GM18520 (cell line): ENCODE data around the gene PGAM5.

Experiments
- ATAC-seq: cut with Tn5 transposase; IDR thresholded peaks from one replicate; pipeline ENCODE4 v1.9.1; 2021; ENCODE audit not compliant: unreplicated experiment

Gene PGAM5

GRCh38 chr12:132719141-132719953 lies 8.7 kb downstream of the PGAM5 start:
- no peak for ATAC-seq

- ATAC-seq = no peak
Observed at GRCh38 chr12:132719954-132720324, 9.3 kb downstream of the PGAM5 start.

DNA sequence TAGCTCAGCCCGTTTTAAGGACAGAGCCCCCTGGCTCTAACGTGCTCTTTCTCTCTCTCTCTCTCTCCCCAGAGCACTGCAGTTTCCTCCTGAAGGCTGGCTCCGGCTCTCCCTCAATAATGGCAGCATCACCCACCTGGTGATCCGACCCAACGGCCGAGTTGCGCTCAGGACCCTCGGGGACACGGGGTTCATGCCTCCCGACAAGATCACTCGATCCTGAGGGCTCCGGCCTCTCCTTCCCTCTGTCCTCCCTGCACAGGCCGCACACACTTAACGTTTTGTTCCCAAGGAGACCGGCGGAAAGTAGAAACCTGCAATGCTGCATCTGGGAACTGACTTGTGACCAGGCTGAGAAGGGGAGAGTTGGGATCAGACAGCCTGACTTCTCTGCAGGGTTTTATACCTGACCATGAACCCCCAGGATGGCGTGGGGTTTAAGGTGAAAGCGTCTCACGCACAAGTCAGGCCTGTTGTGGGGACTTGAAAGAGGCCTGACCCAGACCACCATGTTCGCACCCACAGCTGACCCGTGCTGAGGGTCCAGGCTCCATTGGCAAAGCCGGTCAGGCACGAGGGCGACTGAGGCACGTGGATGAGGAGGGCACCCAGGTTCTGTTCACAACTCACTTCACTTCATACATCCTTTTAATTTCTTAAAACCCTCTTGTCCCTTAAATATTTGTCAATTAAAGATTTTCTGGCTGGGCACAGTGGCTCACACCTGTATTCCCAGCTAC lies 10.1 kb downstream of the PGAM5 start:
- no peak for ATAC-seq

DNA sequence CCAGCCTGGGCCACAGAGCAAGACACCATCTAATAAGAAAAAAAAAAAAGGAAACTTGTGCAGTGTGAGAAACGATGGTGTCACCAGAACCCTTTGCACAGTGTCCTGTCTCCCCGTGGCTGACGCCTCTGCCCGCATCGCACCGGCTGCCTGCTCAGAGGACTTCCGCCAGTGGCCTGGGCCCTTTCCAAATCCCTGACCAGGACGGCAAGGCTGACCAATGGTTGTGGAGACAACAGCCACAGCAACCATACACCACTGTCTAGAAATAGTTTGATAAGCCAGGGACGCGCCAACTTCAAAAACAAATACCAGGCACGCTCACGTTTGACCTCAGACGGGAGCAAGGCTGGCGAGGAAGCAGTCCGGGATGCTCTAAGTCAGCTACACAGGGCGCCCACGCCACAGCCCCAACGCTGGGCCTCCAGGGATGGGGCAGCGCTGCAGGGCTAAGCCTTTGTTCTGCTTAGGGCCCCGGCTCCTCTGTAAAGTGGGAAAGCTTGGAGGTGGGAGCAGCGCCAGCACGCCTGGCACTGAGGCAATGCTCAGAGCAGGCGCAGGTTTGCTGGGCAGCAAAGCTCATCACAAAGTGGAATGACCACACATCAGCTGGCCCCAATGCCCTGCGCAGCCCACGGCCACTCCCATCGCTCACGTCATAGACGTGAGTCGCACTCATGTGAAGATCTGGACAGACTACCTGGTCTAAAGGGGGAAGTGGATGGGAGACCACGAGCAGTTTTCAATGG lies 12.5 kb downstream of the PGAM5 start:
- no peak for ATAC-seq

- ATAC-seq = no peak
Observed at GRCh38 chr12:132723764-132724140, 13.1 kb downstream of the PGAM5 start.

DNA sequence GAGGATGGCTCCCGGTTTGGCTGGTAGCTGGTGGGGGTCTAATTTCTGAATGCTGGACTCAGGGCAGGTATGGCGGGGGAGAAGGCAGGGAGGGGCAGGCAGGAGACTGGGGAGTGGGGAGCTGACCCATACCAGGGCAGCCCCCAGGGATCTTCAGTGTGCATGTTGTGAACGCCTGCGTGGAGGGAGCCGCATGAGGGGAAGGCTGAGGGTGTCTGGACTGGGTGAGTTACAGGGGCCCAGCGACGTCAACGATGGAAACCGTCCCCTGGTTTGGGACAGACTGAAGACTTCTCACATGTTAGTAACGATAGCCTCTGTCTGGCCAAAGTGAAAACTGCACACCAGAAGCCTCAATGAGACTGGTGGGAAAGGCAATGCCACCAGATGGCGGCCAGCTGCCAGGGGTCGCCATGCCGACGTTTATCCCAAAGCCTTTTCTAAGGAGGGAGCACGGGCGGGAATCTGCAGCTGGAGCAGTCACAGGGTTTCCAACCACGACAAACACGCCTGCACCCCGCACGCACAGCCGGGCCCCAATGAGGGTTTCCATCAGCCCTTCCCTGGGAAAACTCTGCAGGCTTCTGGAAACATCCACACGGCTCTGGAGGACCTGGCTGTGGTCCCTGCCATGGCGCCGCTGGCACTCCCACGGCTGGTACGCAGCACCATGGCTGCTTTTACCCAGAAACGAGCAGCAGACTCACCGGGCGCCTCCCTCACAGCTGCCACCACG lies 14.0 kb downstream of the PGAM5 start:
- ATAC-seq = no peak

- no peak for ATAC-seq
Observed at GRCh38 chr12:132726386-132726785, 15.7 kb downstream of the PGAM5 start.

GRCh38 chr12:132727091-132727794 lies 16.6 kb downstream of the PGAM5 start:
- ATAC-seq = no peak

GRCh38 chr12:132728502-132728901 lies 17.9 kb downstream of the PGAM5 start:
- no peak for ATAC-seq

- ATAC-seq = no peak
Observed at GRCh38 chr12:132729541-132730320, 19.1 kb downstream of the PGAM5 start.

DNA sequence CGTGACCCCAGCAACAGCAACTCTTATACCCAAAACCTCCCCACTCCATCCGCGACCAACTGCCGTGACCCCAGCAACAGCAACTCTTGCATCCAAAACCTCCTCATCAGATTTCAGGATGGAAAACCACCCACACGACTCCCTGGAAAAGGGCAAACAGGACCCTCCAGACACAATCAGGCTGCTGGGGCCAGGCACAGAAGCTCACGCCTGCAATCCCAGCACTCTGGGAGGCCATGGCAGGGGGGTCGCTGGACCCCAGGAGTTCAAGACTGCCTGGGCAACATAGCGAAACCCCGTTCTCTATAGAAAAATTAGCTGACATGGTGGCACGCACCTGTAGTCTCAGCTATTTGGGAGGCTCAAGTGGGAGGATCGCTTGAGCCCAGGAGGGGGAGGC lies 19.7 kb downstream of the PGAM5 start:
- ATAC-seq = no peak

GRCh38 chr12:132731574-132731973 lies 20.9 kb downstream of the PGAM5 start:
- no peak for ATAC-seq

- ATAC-seq = no peak
Observed at GRCh38 chr12:132734206-132734605, 23.6 kb downstream of the PGAM5 start.

GRCh38 chr12:132735496-132735895 lies 24.9 kb downstream of the PGAM5 start:
- ATAC-seq = no peak

- ATAC-seq = no peak
Observed at GRCh38 chr12:132736378-132736777, 25.7 kb downstream of the PGAM5 start.

GRCh38 chr12:132736913-132737312 lies 26.3 kb downstream of the PGAM5 start:
- no peak for ATAC-seq

- ATAC-seq = no peak
Observed at GRCh38 chr12:132739600-132740312, 29.1 kb downstream of the PGAM5 start.

GRCh38 chr12:132740313-132740646 lies 29.6 kb downstream of the PGAM5 start:
- ATAC-seq = no peak

GRCh38 chr12:132740652-132741051 lies 30.0 kb downstream of the PGAM5 start:
- ATAC-seq = no peak
